Endothelial cell of umbilical vein (primary cell): ENCODE data around the gene PROC. TPM values are rescaled to one million over a fixed set of nuclear protein-coding genes. Genes with fewer than 3 reads are reported as not detected.

Experiments
- BruUV-seq: library from RNA; stranded (reverse); fragments of 400-500 nt; replicated peaks from 2 replicates; lab custom pipeline; 2021; lab: Mats Ljungman, UMichigan
- CTCF ChIA-PET: fragments of 300-600, 350-600 bp; sonication (Branson Sonifier 250); formaldehyde crosslinking; loops from one replicate; lab custom pipeline; 2021; ENCODE audit warnings: antibody characterized with exemption, inconsistent platforms; lab: Charles Lee
- POLR2A ChIA-PET: fragments of 300-600, 350-600 bp; sonication (Branson Sonifier 250); formaldehyde crosslinking; loops from one replicate; lab custom pipeline; 2021; ENCODE audit warnings: antibody characterized with exemption, inconsistent platforms; lab: Charles Lee
- DNase-seq: peaks from one replicate; pipeline ENCODE4 v3.0.0-alpha.2; 2011; ENCODE audit warnings: low read depth, low spot score
- FAIRE-seq: peaks from 2 replicates; lab custom pipeline; 2011; peaks lifted over from hg19 to GRCh38; lab: Jason Lieb, UNC
- H2AFZ ChIP-seq: 2 replicates; pipeline ENCODE4 v1.6.0; 2012; ENCODE audit warnings: low read depth, low read length, control low read depth, inconsistent platforms
- H3K27ac ChIP-seq: 2 replicates; pipeline ENCODE4 v1.5.1; 2011; ENCODE audit warnings: low read depth, mild to moderate bottlenecking, control low read depth, low read length, moderate library complexity; ENCODE audit not compliant: insufficient read depth
- H3K27me3 ChIP-seq, 2 experiments: 2 replicates each; pipeline versions ENCODE4 v1.6.0 to v1.6.1; 2011; ENCODE audit warnings: low read length in 2 of 2, mixed read lengths in 1 of 2; ENCODE audit not compliant: control insufficient read depth in 2 of 2, insufficient read depth in 2 of 2
- H3K36me3 ChIP-seq, 2 experiments: 2 replicates in 1 of 2; 3 replicates in 1 of 2; pipeline ENCODE4 v1.5.1; 2011; ENCODE audit warnings: low read length in 2 of 2, mild to moderate bottlenecking in 1 of 2, moderate library complexity in 1 of 2; ENCODE audit not compliant: control insufficient read depth in 2 of 2, insufficient read depth in 2 of 2; ENCODE audit errors: extremely low read depth in 1 of 2
- H3K4me1 ChIP-seq: 3 replicates; pipeline ENCODE4 v1.5.1; 2011; ENCODE audit warnings: mild to moderate bottlenecking, low read length; ENCODE audit not compliant: control insufficient read depth, insufficient read depth; ENCODE audit errors: extremely low read depth
- H3K4me2 ChIP-seq: 2 replicates; pipeline ENCODE4 v1.6.1; 2011; ENCODE audit warnings: low read length, control low read depth, mixed read lengths; ENCODE audit not compliant: insufficient read depth
- H3K4me3 ChIP-seq, 3 experiments: fragments of 200-600 bp in 1 of 3; sonication (generic), shearing (Covaris generic) in 1 of 3; replicated peaks in 1 of 3; 2 replicates each; pipeline ENCODE4 v1.5.1; 2011 to 2016; ENCODE audit warnings: control low read depth in 3 of 3, low read length in 3 of 3, mild to moderate bottlenecking in 2 of 3, inconsistent platforms in 1 of 3, low read depth in 1 of 3, moderate library complexity in 1 of 3; ENCODE audit not compliant: insufficient read depth in 1 of 3
- H3K79me2 ChIP-seq: 2 replicates; pipeline ENCODE4 v1.6.0; 2012; ENCODE audit warnings: low read length, inconsistent platforms; ENCODE audit not compliant: control insufficient read depth, insufficient read depth
- H3K9ac ChIP-seq: replicated peaks from 2 replicates; pipeline ENCODE3; 2011; ENCODE audit warnings: low read length, control low read depth; ENCODE audit not compliant: insufficient read depth; ENCODE audit errors: extremely low read depth
- H3K9me1 ChIP-seq: replicated peaks from 3 replicates; pipeline ENCODE4 v1.6.0; 2011; ENCODE audit warnings: mild to moderate bottlenecking, low read length; ENCODE audit not compliant: control insufficient read depth, insufficient read depth; ENCODE audit errors: extremely low read depth
- H3K9me3 ChIP-seq: replicated peaks from 2 replicates; pipeline ENCODE4 v1.5.1; 2012; ENCODE audit warnings: low read length, inconsistent platforms; ENCODE audit not compliant: control insufficient read depth, insufficient read depth
- H4K20me1 ChIP-seq: replicated peaks from 2 replicates; pipeline ENCODE3; 2011; ENCODE audit warnings: mild to moderate bottlenecking, low read length; ENCODE audit not compliant: control insufficient read depth, insufficient read depth; ENCODE audit errors: extremely low read depth
- CTCF ChIP-seq, 2 donors: IDR thresholded peaks; 1 replicate in 1 of 2; 2 replicates in 1 of 2; pipeline ENCODE4 v1.5.1; 2011; ENCODE audit warnings: low read length in 2 of 2, mild to moderate bottlenecking in 2 of 2, moderate library complexity in 2 of 2, control low read depth in 1 of 2, inconsistent platforms in 1 of 2, low read depth in 1 of 2; ENCODE audit not compliant: insufficient read depth in 1 of 2; ENCODE audit errors: extremely low read depth in 1 of 2
- EZH2 ChIP-seq: IDR thresholded peaks from 2 replicates; pipeline ENCODE4 v1.6.1; 2012; ENCODE audit warnings: borderline replicate concordance, low read depth, mild to moderate bottlenecking, moderate library complexity, low read length, inconsistent platforms; ENCODE audit not compliant: severe bottlenecking
- FOS ChIP-seq: IDR thresholded peaks from 2 replicates; pipeline ENCODE4 v1.6.1; 2011; ENCODE audit warnings: mild to moderate bottlenecking, low read length, moderate library complexity, borderline replicate concordance; ENCODE audit not compliant: insufficient read depth
- GATA2 ChIP-seq: IDR thresholded peaks from 2 replicates; pipeline ENCODE4 v1.7.0; 2011; ENCODE audit warnings: low read depth, mild to moderate bottlenecking, moderate library complexity, mixed read lengths, low read length; ENCODE audit not compliant: insufficient read length, insufficient read depth
- JUN ChIP-seq: IDR thresholded peaks from 2 replicates; pipeline ENCODE4 v1.6.1; 2011; ENCODE audit warnings: borderline replicate concordance, low read depth; ENCODE audit not compliant: insufficient read length, insufficient read depth
- MAX ChIP-seq: IDR thresholded peaks from 2 replicates; pipeline ENCODE4 v1.6.1; 2011; ENCODE audit not compliant: insufficient read depth, insufficient read length
- MYC ChIP-seq: IDR thresholded peaks from one replicate; pipeline ENCODE4 v1.6.1; 2011; ENCODE audit warnings: mild to moderate bottlenecking, low read depth, low read length
- POLR2A ChIP-seq: IDR thresholded peaks from 2 replicates; pipeline ENCODE4 v1.6.1; 2012; ENCODE audit warnings: low read depth, mild to moderate bottlenecking, control low read depth, low read length
- POLR2AphosphoS5 ChIP-seq: IDR thresholded peaks from 2 replicates; pipeline ENCODE4 v1.6.1; 2012; ENCODE audit warnings: low read depth, mild to moderate bottlenecking, control low read depth, low read length, moderate library complexity; ENCODE audit not compliant: insufficient read depth
- dilution Hi-C: fragments of 300-500 bp; cut with MboI; formaldehyde crosslinking; loops from one replicate; pipeline ENCODE4 v1.15.0; 2019; ENCODE audit warnings: low sequenced_read_pairs; ENCODE audit not compliant: extremely low pct_ligation_motif_present
- intact Hi-C: fragments of 100-400 bp; cut with micrococcal nuclease; formaldehyde crosslinking; loops from one replicate; pipeline ENCODE4 v1.10.0; 2022
- polyA plus RNA-seq, 4 experiments: library from polyadenylated mRNA; depleted of rRNA in 3 of 4; stranded (reverse) in 3 of 4; unstranded in 1 of 4; fragments of >200 nt; gene quantifications; 2 replicates each; pipeline versions ENCODE4 v1.2.1 to v1.2.3, GENCODE V29; 2011 to 2012; ENCODE audit warnings: missing spikeins in 1 of 4
- total RNA-seq: library from RNA; stranded (reverse); gene quantifications from 2 replicates; pipeline ENCODE4 v1.2.3, GENCODE V29; 2021

The PROC gene
- total and polyA plus RNA-seq, 2 donors (not counting 3 experiments of a cell fraction or from before 2014, with no cell fraction given) = not detected

GRCh38 chr2:127406454-127406853, 11.8 kb upstream of the PROC start:
- TF ChIP-seq POLR2AphosphoS5 (no peak), JUN (no peak), FOS (no peak), MYC (no peak), POLR2A (no peak), MAX (no peak), GATA2 (no peak), CTCF (IDR thresholded peaks at IDR 0.05; ENCODE audit: extremely low read depth in 1 of 2, insufficient read depth in 1 of 2, low read depth in 1 of 2, low read length in 2 of 2) (no peak), EZH2 (no peak)
- H3K9ac ChIP-seq = no peak overlapping the region

More at GRCh38 chr2:127406454-127406853, 11.8 kb upstream of the PROC start:
- no peak overlapping the region for H2AFZ ChIP-seq
- no peak overlapping the region for H3K4me2 ChIP-seq
- ChIA-PET CTCF (no interaction called here), POLR2A (no interaction called here)
- no peaks in the 10 kb centered on the region for H3K36me3 ChIP-seq
- no peaks in the 10 kb centered on the region for H3K9me3 ChIP-seq
- FAIRE-seq = no peak
- H3K4me3 ChIP-seq = no peak overlapping the region
- no peak for DNase-seq
- H3K79me2 ChIP-seq = no peaks in the 10 kb centered on the region
- peaks cover 32% of the 10 kb centered on the region for H3K4me1 ChIP-seq
- no peaks in the 10 kb centered on the region for H4K20me1 ChIP-seq
- intact Hi-C loops (no loop called here), dilution Hi-C loops (no loop called here)
- H3K27me3 ChIP-seq = no peaks in the 10 kb centered on the region
- H3K9me1 ChIP-seq = no peaks in the 10 kb centered on the region
- no TSS peak for BruUV-seq
- H3K27ac ChIP-seq = no peak overlapping the region
